GM21360 (cell line): ENCODE data around the gene TNN.

Experiments used
- ATAC-seq: cut with Tn5 transposase; IDR thresholded peaks from one replicate; pipeline ENCODE4 v1.9.1; 2021; ENCODE audit warnings: mild to moderate bottlenecking, moderate library complexity; ENCODE audit not compliant: unreplicated experiment

The TNN gene

DNA sequence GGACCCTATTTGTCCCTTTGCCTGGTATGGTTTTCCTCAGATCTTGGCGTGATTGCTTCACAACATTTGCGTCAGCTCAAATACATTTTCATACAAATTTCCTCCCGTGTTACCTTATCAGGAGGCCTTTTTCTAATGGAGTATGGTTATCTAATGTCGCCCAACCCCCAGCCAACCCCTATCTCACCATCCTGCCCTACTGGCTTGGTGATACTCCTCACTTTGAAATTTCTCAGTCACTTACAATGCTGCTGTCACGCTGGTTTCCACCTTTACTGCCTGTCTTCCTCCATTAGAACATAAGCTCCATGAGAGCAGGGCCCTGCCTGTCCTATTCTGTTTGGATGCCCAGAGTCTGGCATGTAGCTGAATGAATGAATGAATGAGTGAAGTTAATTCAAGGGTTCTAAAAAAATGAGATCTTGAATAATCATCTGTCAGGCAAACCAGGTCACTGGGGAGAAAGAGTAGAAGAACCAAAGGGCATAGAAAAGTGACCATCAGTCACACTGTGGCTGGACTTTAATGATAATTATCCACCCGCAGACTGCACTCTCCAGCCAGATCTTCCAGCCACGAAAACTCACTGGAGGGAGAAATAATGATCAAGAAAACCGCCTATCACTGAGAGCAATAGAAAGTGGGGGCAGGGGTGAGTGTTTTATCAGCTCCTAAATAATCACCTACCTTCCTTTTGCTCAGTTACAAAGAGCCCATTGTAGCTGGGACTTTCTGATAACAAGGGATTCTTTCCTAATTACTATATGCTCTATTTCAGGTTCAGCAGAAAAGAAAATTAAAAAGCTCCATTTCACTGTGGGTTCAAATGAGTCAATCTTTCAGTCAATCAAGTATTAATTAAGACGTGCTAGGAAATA is 103.6 kb downstream of the TNN start:
- ATAC-seq: no peak

DNA sequence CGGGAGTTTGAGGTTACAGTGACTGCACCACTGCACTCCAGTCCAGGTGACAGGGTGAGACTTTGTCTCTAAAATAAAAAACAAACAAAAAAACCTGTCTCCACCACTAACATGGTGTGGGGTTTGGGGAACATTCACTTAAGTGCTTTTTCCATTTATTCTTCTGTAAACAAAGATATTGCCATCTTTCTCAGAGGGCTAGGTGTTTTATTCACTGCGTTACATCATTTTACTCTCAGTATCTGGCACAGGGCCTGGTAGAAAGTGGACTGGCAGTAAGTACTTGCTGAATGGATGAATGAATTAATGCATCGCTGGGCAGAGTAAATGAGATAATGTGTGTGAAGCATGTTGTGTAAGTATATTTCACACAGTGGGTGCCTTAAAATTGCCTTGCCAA is 104.9 kb downstream of the TNN start:
- no peak for ATAC-seq

DNA sequence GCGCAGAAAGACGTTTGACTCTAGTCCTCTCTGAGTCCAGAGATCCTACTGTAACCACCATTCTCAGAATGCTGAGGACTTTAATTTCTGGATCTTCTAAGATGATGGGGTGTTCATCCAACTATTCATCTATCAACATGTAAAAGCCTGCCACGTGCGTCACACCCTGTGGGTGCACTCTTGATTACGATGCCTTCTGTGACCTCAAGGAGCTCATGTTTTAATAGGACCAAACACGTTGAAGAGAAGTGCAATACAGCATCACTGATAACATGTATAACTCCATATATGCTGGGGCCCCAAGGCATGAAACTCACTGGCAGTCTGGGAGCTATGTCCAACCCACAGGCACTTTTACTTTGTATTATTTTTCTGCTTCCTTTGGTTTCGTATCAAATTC is 105.9 kb downstream of the TNN start:
- no peak for ATAC-seq

DNA sequence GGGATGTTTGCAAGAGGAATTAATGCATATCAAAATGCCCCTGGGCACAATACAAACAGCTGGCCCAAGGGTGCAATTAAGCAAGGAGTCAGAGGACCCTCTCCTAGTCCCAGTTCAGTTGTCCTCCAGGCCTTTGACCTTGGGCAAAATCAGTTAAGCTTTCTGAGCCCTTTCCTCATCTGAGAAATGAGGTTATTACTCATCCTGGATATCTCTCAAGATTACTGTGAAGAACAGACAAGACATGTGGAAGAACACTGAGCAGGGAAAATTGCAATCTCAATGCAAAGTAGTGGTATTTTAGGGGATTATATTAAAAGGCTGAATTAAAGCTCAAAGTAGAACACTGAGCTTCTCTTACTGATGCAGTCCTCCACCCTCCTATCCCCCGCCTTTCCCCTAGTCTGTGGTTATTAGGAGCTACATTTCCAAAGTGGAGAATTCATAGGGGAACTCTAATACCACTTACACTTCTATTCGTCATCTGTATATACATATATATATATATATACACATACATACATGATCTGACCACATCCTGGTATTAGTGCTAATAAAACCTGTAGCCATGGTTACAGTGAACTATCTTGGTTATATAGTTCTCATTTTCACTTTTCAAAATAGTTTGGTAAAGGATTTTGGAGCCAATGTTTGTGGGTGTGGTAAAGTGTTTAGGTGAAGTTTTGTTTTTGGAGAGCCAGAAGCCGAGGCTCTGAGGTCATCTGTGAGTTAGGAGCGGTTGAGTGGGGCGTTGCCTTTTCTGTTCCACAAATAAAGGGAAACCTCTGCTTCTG is 106.9 kb downstream of the TNN start:
- ATAC-seq: peak; percentile 86

- no peak for ATAC-seq
Measured at GRCh38 chr1:175176246-175176645, 108.6 kb downstream of the TNN start.

DNA sequence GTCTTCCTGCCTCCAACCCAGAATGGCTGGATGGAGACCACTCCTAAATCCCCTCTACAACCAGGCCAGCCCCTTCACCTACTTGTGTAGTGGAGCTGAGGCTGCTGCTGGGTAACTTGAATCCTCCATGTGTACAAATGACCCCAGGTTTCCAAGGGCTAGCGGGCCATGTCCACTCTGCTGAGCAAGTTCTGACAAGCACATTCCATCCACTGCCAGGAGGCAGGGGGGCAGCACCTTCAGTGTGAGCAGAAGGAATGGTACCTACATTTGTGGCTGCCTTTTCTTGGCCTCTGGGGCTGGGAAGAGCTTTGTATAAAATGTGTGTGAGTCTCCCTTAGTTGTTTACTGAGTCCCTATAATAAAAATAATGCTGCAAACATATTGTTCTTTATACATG is 110.4 kb downstream of the TNN start:
- no peak for ATAC-seq

GRCh38 chr1:175178456-175178855 is 110.8 kb downstream of the TNN start:
- no peak for ATAC-seq

- no peak for ATAC-seq
Measured at GRCh38 chr1:175179837-175180590, 112.4 kb downstream of the TNN start.

GRCh38 chr1:175182201-175182746 is 114.6 kb downstream of the TNN start:
- ATAC-seq: no peak

GRCh38 chr1:175183586-175183985 is 116.0 kb downstream of the TNN start:
- ATAC-seq: no peak

GRCh38 chr1:175185903-175186302 is 118.3 kb downstream of the TNN start:
- no peak for ATAC-seq

DNA sequence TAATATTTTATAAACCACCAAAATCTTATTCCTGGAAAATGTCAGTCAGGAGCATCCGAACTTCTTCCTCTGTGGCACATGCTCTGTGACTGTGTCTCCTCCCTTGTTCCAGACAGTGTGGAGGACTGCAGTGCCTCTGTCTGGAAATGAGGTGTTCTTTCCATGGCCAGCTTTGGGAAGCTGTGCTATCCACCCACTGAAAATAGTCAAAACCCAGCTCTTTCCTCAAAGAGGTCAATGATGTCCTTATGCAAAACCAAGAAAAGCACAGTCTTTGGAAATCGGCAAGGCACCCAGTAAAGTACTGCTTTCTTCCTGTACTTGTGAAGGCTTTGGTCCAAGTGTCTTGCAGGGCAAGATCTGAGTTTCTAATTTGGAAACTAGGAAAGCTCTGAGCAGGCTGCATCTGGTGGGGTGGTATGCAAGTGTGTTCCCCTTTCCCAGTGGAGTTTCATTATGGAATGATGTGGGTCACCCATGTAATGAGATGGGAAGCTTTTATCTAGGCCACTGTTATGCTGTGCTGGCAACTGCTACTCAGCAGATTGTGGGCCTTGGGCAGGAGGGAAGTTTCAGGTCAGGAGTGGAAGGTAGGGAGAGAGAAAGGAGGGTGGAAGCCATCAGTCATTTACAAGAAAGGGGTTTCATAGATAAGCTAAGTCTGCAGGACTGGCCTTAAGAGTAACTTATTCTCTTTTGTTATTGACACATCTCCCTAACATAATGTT is 119.0 kb downstream of the TNN start:
- no peak for ATAC-seq

DNA sequence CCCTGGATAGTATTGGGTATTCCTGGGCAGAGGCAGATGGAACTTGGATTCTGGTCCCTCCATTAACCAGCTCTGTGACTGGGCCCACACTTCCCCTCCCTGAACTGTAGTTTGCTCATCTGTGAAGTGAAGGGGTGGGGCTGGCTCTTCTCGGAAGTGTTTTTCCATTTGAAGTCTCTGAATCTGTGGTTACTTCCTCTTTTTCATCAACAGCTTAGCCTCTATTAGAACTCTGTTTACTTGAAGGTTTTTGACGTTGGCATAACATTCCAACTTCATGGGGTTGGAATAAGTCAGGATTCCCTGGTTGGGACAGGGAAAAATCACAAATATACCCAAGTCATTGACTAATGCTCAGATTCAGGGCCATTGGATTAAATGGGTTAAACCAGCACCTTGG is 121.3 kb downstream of the TNN start:
- peak; percentile 62 for ATAC-seq

DNA sequence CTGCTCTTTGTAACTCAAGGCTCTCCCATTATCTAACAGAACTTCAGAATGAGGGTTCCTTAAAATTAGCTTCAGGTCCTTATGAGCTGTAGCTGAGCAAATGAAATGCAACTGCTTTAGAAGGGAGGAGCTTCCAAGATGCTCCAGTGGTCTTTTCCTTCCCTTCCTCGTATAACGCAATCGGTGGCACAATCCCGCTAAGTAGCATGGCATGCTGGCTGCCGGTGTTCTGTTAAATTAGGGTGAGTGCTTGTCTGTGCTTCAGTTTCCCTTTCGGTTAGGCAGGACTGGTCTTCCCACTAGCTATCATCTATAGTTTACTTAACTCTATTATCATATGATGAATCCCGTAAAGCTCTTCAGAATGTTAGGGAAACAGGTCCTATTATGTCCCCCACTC is 124.0 kb downstream of the TNN start:
- ATAC-seq: no peak

- ATAC-seq: no peak
Measured at GRCh38 chr1:175192111-175192629, 124.5 kb downstream of the TNN start.

GRCh38 chr1:175192630-175193526 is 125.2 kb downstream of the TNN start, which contains the start of gene KIAA0040:
KIAA0040 (minus strand) TSS chr1:175192776; CDS start chr1:175161013, 31,763 bp downstream.
- ATAC-seq: peak; percentile 37

GRCh38 chr1:175193527-175193910 is 125.9 kb downstream of the TNN start:
- no peak for ATAC-seq

DNA sequence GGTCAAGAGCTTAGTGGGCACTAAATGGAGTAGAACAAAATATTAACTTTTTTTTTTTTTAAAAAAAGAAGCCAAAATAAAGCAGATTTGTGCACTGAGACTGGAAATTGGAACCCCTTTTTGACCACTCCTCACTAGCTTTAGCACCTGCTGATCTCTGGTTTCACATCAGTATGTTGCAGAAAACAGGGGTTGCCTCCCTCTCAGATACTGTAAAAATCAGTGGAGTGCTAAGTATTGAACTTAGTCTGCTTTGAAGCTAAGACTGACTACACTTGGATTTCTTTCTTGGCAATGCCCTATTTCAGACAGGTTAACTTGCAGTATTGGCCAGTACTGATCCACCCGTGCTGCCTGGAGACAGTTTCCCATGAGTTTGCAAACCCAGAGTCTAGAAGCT is 127.6 kb downstream of the TNN start:
- peak; percentile 31 for ATAC-seq

DNA sequence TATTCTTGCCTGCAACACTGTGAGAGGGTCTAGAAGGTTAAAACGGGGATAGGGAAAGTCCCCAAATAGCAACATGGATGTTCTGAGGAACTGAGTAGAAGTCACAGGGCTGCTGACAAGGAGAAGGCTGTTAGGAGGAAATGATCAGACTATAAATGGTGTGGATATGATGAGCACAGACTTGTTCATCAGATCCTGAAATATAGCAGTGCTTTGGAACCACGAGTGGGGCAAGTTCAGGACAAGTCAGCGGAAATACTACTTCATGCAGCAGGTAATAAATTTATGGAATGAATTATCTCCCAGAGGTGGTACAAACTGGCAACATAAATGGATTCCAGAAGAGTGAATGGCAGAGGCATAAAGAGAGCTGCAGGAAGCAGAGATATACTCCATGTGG is 128.2 kb downstream of the TNN start:
- no peak for ATAC-seq
